ENCODE data around the gene PSMD7. TPM values are rescaled to one million over a fixed set of nuclear protein-coding genes. Genes with fewer than 3 reads are reported as not detected.

The PSMD7 gene
- total RNA-seq, 2 experiments from 2014 or later: 123 to 127 TPM

GRCh38 chr16:74288065-74288464 lies 8.5 kb upstream of the PSMD7 start:
- Mint-ChIP-seq H3K27me3 (no peaks in the 10 kb centered on the region), H3K9me3 (no peaks in the 10 kb centered on the region), H3K27ac (no peak overlapping the region), H3K4me3 (no peak overlapping the region), H3K36me3 (ENCODE audit: low read depth) (peaks cover 6% of the 10 kb centered on the region), H3K4me1 (ENCODE audit: low read depth) (no peaks in the 10 kb centered on the region)
- DNase-seq (no peak), ATAC-seq (ENCODE audit: poor library complexity) (no peak)
- H3K27me3 ChIP-seq (ENCODE audit: control insufficient read depth in 1 of 2, insufficient read depth in 2 of 2, low read length in 2 of 2): no peaks in the 10 kb centered on the region
- no peak overlapping the region for H3K27ac ChIP-seq (ENCODE audit: low read depth in 1 of 2, low read length in 2 of 2)
- intact Hi-C loops (cut with DNase I, micrococcal nuclease): no loop called here
- POLR2A ChIA-PET: no interaction called here
- CTCF ChIA-PET: no interaction called here
- H3K36me3 ChIP-seq (ENCODE audit: insufficient read depth, low read length): no peaks in the 10 kb centered on the region
- TF ChIP-seq CTCF (IDR thresholded peaks at IDR 0.05): no peak
- H3K4me1 ChIP-seq (ENCODE audit: insufficient read depth, low read length): no peaks in the 10 kb centered on the region
- no peak overlapping the region for H3K4me3 ChIP-seq (ENCODE audit: low read length)
- no peaks in the 10 kb centered on the region for H3K9me3 ChIP-seq (ENCODE audit: control insufficient read depth in 1 of 2, insufficient read depth in 1 of 2, low read length in 2 of 2)

GRCh38 chr16:74290356-74290755 lies 6.3 kb upstream of the PSMD7 start:
- Mint-ChIP-seq H3K4me3 (no peak overlapping the region), H3K9me3 (no peaks in the 10 kb centered on the region), H3K27me3 (no peaks in the 10 kb centered on the region), H3K4me1 (ENCODE audit: low read depth) (peaks cover 7% of the 10 kb centered on the region), H3K27ac (no peak overlapping the region), H3K36me3 (ENCODE audit: low read depth) (peaks cover 6% of the 10 kb centered on the region)
- Histone ChIP-seq H3K4me1 (ENCODE audit: insufficient read depth, low read length) (peaks cover 2% of the 10 kb centered on the region), H3K4me3 (ENCODE audit: low read length) (no peak overlapping the region), H3K9me3 (ENCODE audit: control insufficient read depth in 1 of 2, insufficient read depth in 1 of 2, low read length in 2 of 2) (no peaks in the 10 kb centered on the region), H3K36me3 (ENCODE audit: insufficient read depth, low read length) (no peaks in the 10 kb centered on the region), H3K27ac (ENCODE audit: low read depth in 1 of 2, low read length in 2 of 2) (no peak overlapping the region), H3K27me3 (ENCODE audit: control insufficient read depth in 1 of 2, insufficient read depth in 2 of 2, low read length in 2 of 2) (no peaks in the 10 kb centered on the region)
- ChIA-PET CTCF (no interaction called here), POLR2A (no interaction called here)
- no peak for TF ChIP-seq CTCF (IDR thresholded peaks at IDR 0.05)
- intact Hi-C loops (cut with DNase I, micrococcal nuclease): loop anchor here in 1 of 2 experiments (10.0 kb wide), 3 partner anchors 704 to 1626 kb away; partner anchors contain the start of genes ADAT1 and ZNRF1
- no peak for DNase-seq
- ATAC-seq (ENCODE audit: poor library complexity): no peak

GRCh38 chr16:74291176-74291575 lies 5.4 kb upstream of the PSMD7 start:
- Histone ChIP-seq H3K4me3 (ENCODE audit: low read length) (no peak overlapping the region), H3K9me3 (ENCODE audit: control insufficient read depth in 1 of 2, insufficient read depth in 1 of 2, low read length in 2 of 2) (no peaks in the 10 kb centered on the region), H3K4me1 (ENCODE audit: insufficient read depth, low read length) (peaks cover 5% of the 10 kb centered on the region), H3K36me3 (ENCODE audit: insufficient read depth, low read length) (no peaks in the 10 kb centered on the region), H3K27me3 (ENCODE audit: control insufficient read depth in 1 of 2, insufficient read depth in 2 of 2, low read length in 2 of 2) (no peaks in the 10 kb centered on the region), H3K27ac (ENCODE audit: low read depth in 1 of 2, low read length in 2 of 2) (no peak overlapping the region)
- ChIA-PET POLR2A (no interaction called here), CTCF (no interaction called here)
- Mint-ChIP-seq H3K9me3 (no peaks in the 10 kb centered on the region), H3K4me1 (ENCODE audit: low read depth) (peaks cover 15% of the 10 kb centered on the region), H3K27me3 (no peaks in the 10 kb centered on the region), H3K27ac (no peak overlapping the region), H3K36me3 (ENCODE audit: low read depth) (peaks cover 8% of the 10 kb centered on the region), H3K4me3 (no peak overlapping the region)
- ATAC-seq (ENCODE audit: poor library complexity): no peak
- DNase-seq: no peak
- TF ChIP-seq CTCF (IDR thresholded peaks at IDR 0.05): no peak
- intact Hi-C loops (cut with DNase I, micrococcal nuclease): loop anchor here in 1 of 2 experiments (10.0 kb wide), 3 partner anchors 704 to 1626 kb away; partner anchors contain the start of genes ADAT1 and ZNRF1
